Measurements from ENCODE around the gene MARCHF11.

- TF ChIP-seq EZH2 (IDR thresholded peaks at IDR 0.05; ENCODE audit: insufficient read depth, poor library complexity, severe bottlenecking) (no peak), EZH2phosphoT487 (IDR thresholded peaks at IDR 0.05; ENCODE audit: insufficient read depth, low read depth) (no peak)
These were observed 64.5 kb downstream of the MARCHF11 start for GRCh38 chr5:16115140-16115539.

Data from GM23248 (cell line).